CD8-positive, alpha-beta memory T cell (primary cell): ENCODE data around the gene KIAA0232. TPM values are rescaled to one million over a fixed set of nuclear protein-coding genes. Genes with fewer than 3 reads are reported as not detected.
"Not testable (repeated sequence)": the region's sequence is repeated elsewhere in the genome, so short reads cannot be mapped to it uniquely, and the experiment has no call there.

ENCODE experiments used
- CTCF ChIA-PET: fragments of 350-600 bp; sonication (Branson Sonifier 250); formaldehyde crosslinking; loops from one replicate; lab custom pipeline; 2021; ENCODE audit warnings: antibody characterized with exemption; lab: Charles Lee
- POLR2A ChIA-PET: fragments of 350-600 bp; sonication (Branson Sonifier 250); formaldehyde crosslinking; loops from one replicate; lab custom pipeline; 2021; ENCODE audit warnings: antibody characterized with exemption; lab: Charles Lee
- DNase-seq, 5 donors: peaks; one replicate each; pipeline versions ENCODE4 v3.0.0 to v3.0.0-alpha.2; 2020 to 2022; ENCODE audit warnings: mixed read lengths in 1 of 5
- H3K27ac ChIP-seq: one replicate; pipeline ENCODE4 v1.7.0; 2013; ENCODE audit warnings: low read depth, mild to moderate bottlenecking, low read length, moderate library complexity
- H3K27me3 ChIP-seq: 2 replicates; pipeline ENCODE4 v1.7.0; 2013; ENCODE audit warnings: low read length, mild to moderate bottlenecking; ENCODE audit not compliant: insufficient read depth, poor library complexity, severe bottlenecking
- H3K36me3 ChIP-seq: 2 replicates; pipeline ENCODE4 v1.7.0; 2013; ENCODE audit warnings: mild to moderate bottlenecking, low read length, moderate library complexity; ENCODE audit not compliant: insufficient read depth
- H3K4me1 ChIP-seq: 2 replicates; pipeline ENCODE4 v1.7.0; 2013; ENCODE audit warnings: mild to moderate bottlenecking, low read length, moderate library complexity; ENCODE audit not compliant: insufficient read depth
- H3K4me3 ChIP-seq: 2 replicates; pipeline ENCODE4 v1.7.0; 2013; ENCODE audit warnings: mild to moderate bottlenecking, low read length
- H3K9me3 ChIP-seq: 2 replicates; pipeline ENCODE4 v1.7.0; 2013; ENCODE audit warnings: mild to moderate bottlenecking, low read length
- H3K27ac Mint-ChIP-seq, 8 donors: one replicate each; pipeline ENCODE4 v1.8.0; 2020 to 2021; ENCODE audit warnings: mixed read lengths in 8 of 8, mild to moderate bottlenecking in 6 of 8, inconsistent platforms in 3 of 8, moderate library complexity in 3 of 8
- H3K27me3 Mint-ChIP-seq, 2 donors: one replicate each; pipeline ENCODE4 v1.8.0; 2020 to 2021; ENCODE audit warnings: mixed read lengths in 2 of 2, mild to moderate bottlenecking in 1 of 2, moderate library complexity in 1 of 2
- H3K36me3 Mint-ChIP-seq, 3 donors: one replicate each; pipeline ENCODE4 v1.8.0; 2020 to 2021; ENCODE audit warnings: mixed read lengths in 3 of 3, inconsistent platforms in 1 of 3, mild to moderate bottlenecking in 1 of 3
- H3K4me1 Mint-ChIP-seq, 3 donors: one replicate each; pipeline ENCODE4 v1.8.0; 2020 to 2021; ENCODE audit warnings: mixed read lengths in 3 of 3, inconsistent platforms in 1 of 3, mild to moderate bottlenecking in 1 of 3
- H3K4me3 Mint-ChIP-seq, 7 donors: one replicate each; pipeline ENCODE4 v1.8.0; 2020 to 2021; ENCODE audit warnings: mixed read lengths in 7 of 7, mild to moderate bottlenecking in 6 of 7, moderate library complexity in 4 of 7, inconsistent platforms in 2 of 7
- H3K9me3 Mint-ChIP-seq, 5 donors: one replicate each; pipeline ENCODE4 v1.8.0; 2020 to 2022; ENCODE audit warnings: mixed read lengths in 5 of 5, mild to moderate bottlenecking in 3 of 5, moderate library complexity in 2 of 5, inconsistent platforms in 1 of 5
- polyA plus RNA-seq: library from polyadenylated mRNA; unstranded; fragments of 300-500 nt; fragmentation: Illumina TruSeq; gene quantifications from one replicate; pipeline ENCODE4 v1.2.3, GENCODE V29; 2021
- total RNA-seq, 2 experiments: library from RNA; stranded (reverse); gene quantifications; one replicate each; pipeline ENCODE4 v1.2.3, GENCODE V29; 2021

The KIAA0232 gene
- total and polyA plus RNA-seq, 3 experiments from 2014 or later, result 13.6 to 16.4 (median 16.0) TPM

DNA sequence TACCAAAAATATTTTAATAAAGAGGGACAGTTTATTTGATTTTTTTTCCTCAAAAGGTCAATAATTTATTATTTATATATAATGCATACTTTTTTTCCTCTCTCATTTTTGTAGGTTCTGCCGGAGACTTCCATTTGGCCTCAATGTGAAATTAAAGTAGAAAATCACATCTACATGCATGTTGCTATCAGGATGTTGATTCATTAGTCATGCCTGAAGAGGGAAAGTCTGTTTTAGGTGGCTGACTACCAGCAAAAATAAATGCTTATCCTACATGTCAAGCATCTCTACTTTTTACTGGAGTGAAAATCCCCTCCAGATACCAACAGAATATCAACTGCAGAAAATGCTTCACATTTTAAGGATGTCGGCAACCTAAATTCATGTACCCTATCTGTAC is 41.5 kb downstream of the KIAA0232 start:
- Mint-ChIP-seq H3K4me1 (peaks cover 30 to 61% (median 56%) of the 10 kb centered on the region in 3 donors), H3K9me3 (peaks cover 23 to 27% (median 25%) of the 10 kb centered on the region in 5 donors), H3K36me3 (peaks cover 15 to 56% (median 31%) of the 10 kb centered on the region in 3 donors), H3K27ac (peak overlapping the region in 1 of 8 donors; percentile 40), H3K4me3 (no peak overlapping the region), H3K27me3 (no peaks in the 10 kb centered on the region)
- H3K4me1 ChIP-seq, result peaks cover 5% of the 10 kb centered on the region
- peaks cover 10% of the 10 kb centered on the region for H3K9me3 ChIP-seq
- H3K36me3 ChIP-seq, result peaks cover 25% of the 10 kb centered on the region
- no peak overlapping the region for H3K4me3 ChIP-seq
- CTCF ChIA-PET, result no interaction called here
- DNase-seq, result no peak
- H3K27me3 ChIP-seq, result no peaks in the 10 kb centered on the region
- POLR2A ChIA-PET, result no interaction called here
- H3K27ac ChIP-seq, result no peak overlapping the region

GRCh38 chr4:6824772-6825402 is 42.4 kb downstream of the KIAA0232 start:
- peaks cover 3% of the 10 kb centered on the region for H3K9me3 ChIP-seq
- Mint-ChIP-seq H3K4me3 (peak overlapping the region in 2 of 7 donors; percentile 34 to 39), H3K9me3 (peaks cover 17 to 20% (median 20%) of the 10 kb centered on the region in 5 donors), H3K4me1 (peaks cover 33 to 69% (median 58%) of the 10 kb centered on the region in 3 donors), H3K27ac (peak overlapping the region; percentile 50 to 95 (median 85)), H3K36me3 (peaks cover 8 to 60% (median 27%) of the 10 kb centered on the region in 3 donors), H3K27me3 (no peaks in the 10 kb centered on the region)
- no peak for DNase-seq
- no peak overlapping the region for H3K4me3 ChIP-seq
- H3K27ac ChIP-seq, result no peak overlapping the region
- H3K4me1 ChIP-seq, result peaks cover 5% of the 10 kb centered on the region
- peaks cover 28% of the 10 kb centered on the region for H3K36me3 ChIP-seq
- H3K27me3 ChIP-seq, result no peaks in the 10 kb centered on the region
- POLR2A ChIA-PET, result no interaction called here
- CTCF ChIA-PET, result no interaction called here

DNA sequence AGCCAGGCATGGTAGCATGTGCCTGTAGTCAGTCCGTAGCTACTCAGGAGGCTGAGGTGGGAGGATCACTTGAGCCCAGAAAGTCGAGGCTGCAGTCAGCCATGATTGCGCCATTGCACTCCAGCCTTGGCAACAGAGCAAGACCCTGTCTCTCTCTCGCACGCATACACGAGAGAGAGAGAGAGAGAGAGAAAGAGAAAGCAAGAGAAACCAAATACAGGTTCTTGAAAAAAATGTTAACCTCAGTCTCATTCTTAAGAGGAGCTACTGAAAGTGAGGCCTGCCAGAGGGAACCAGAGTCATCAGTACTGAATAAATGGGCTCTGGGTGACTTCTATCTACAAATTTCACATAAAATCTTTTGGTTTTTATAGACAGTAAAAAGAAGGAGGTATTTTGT is 42.9 kb downstream of the KIAA0232 start:
- H3K27ac ChIP-seq, result no peak overlapping the region

GRCh38 chr4:6826781-6827508 is 44.4 kb downstream of the KIAA0232 start:
- no peak overlapping the region for H3K4me3 ChIP-seq
- peaks cover 5% of the 10 kb centered on the region for H3K4me1 ChIP-seq
- Mint-ChIP-seq H3K4me3 (no peak overlapping the region), H3K27me3 (no peaks in the 10 kb centered on the region), H3K4me1 (peaks cover 31 to 75% (median 64%) of the 10 kb centered on the region in 3 donors), H3K9me3 (peaks cover 2 to 5% (median 2%) of the 10 kb centered on the region in 5 donors), H3K27ac (peak overlapping the region in 4 of 8 donors; percentile 22 to 55 (median 48)), H3K36me3 (peaks cover 0 to 70% (median 21%) of the 10 kb centered on the region in 3 donors)
- ChIA-PET CTCF (no interaction called here), POLR2A (no interaction called here)
- H3K27ac ChIP-seq, result no peak overlapping the region
- no peak for DNase-seq
- no peaks in the 10 kb centered on the region for H3K27me3 ChIP-seq
- H3K36me3 ChIP-seq, result peaks cover 28% of the 10 kb centered on the region
- H3K9me3 ChIP-seq, result no peaks in the 10 kb centered on the region

More for the DNA sequence above, 42.9 kb downstream of the KIAA0232 start:
- Histone ChIP-seq H3K4me3 (no peak overlapping the region), H3K27me3 (no peaks in the 10 kb centered on the region), H3K9me3 (no peaks in the 10 kb centered on the region), H3K36me3 (peaks cover 28% of the 10 kb centered on the region), H3K4me1 (peaks cover 5% of the 10 kb centered on the region)
- Mint-ChIP-seq H3K4me1 (peaks cover 30 to 69% (median 55%) of the 10 kb centered on the region in 3 donors), H3K9me3 (peaks cover 12 to 17% (median 15%) of the 10 kb centered on the region in 5 donors), H3K27ac (peak overlapping the region; percentile 50 to 95 (median 85)), H3K4me3 (peak overlapping the region in 4 of 7 donors; percentile 34 to 67 (median 48)), H3K27me3 (no peaks in the 10 kb centered on the region), H3K36me3 (peaks cover 3 to 60% (median 24%) of the 10 kb centered on the region in 3 donors)
- ChIA-PET POLR2A (no interaction called here), CTCF (no interaction called here)
- DNase-seq, result peak in 1 of 5 donors; percentile 24

DNA sequence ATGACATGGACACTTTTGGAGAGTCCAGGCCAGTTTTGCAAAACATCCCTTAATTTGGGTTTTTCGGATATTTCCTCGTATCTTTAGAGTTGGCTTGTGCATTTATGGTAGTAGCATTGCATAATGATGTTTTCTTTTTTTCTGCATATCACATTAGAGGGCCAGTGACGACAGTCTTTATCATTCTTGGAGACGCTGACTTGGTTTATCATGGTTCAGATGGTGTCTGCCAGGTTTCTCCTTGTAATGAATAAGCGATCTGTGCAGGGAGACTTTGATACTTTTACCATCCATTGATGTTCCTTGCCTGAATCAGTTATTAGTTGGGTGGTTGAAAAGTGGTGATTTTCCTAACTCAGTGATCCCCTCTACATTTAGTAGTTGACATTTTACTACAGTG is 46.6 kb downstream of the KIAA0232 start:
- Histone ChIP-seq H3K27ac (no peak overlapping the region), H3K4me1 (peaks cover 5% of the 10 kb centered on the region), H3K9me3 (no peaks in the 10 kb centered on the region), H3K27me3 (no peaks in the 10 kb centered on the region), H3K36me3 (peaks cover 27% of the 10 kb centered on the region), H3K4me3 (no peak overlapping the region)
- Mint-ChIP-seq H3K9me3 (no peaks in the 10 kb centered on the region), H3K36me3 (peaks cover 0 to 86% (median 24%) of the 10 kb centered on the region in 3 donors), H3K4me3 (no peak overlapping the region), H3K27me3 (no peaks in the 10 kb centered on the region), H3K27ac (peak overlapping the region in 4 of 8 donors; percentile 0 to 33 (median 8)), H3K4me1 (peaks cover 29 to 74% (median 63%) of the 10 kb centered on the region in 3 donors)
- CTCF ChIA-PET, result no interaction called here
- POLR2A ChIA-PET, result no interaction called here
- no peak for DNase-seq

GRCh38 chr4:6834867-6835266 is 52.3 kb downstream of the KIAA0232 start:
- no peak overlapping the region for H3K4me3 Mint-ChIP-seq
- H3K27me3 Mint-ChIP-seq, result no peaks in the 10 kb centered on the region
- peak overlapping the region in 1 of 8 donors; percentile 51 for H3K27ac Mint-ChIP-seq
- H3K36me3 ChIP-seq, result no peaks in the 10 kb centered on the region
- peaks cover 11 to 58% (median 12%) of the 10 kb centered on the region in 3 donors for H3K36me3 Mint-ChIP-seq
- no peaks in the 10 kb centered on the region for H3K9me3 Mint-ChIP-seq
- H3K9me3 ChIP-seq, result no peaks in the 10 kb centered on the region
- no peaks in the 10 kb centered on the region for H3K27me3 ChIP-seq
- no peak for DNase-seq
- H3K4me3 ChIP-seq, result no peak overlapping the region
- peaks cover 8 to 36% (median 22%) of the 10 kb centered on the region in 3 donors for H3K4me1 Mint-ChIP-seq
- ChIA-PET POLR2A (no interaction called here), CTCF (no interaction called here)
- H3K27ac ChIP-seq, result no peak overlapping the region
- H3K4me1 ChIP-seq, result no peaks in the 10 kb centered on the region

GRCh38 chr4:6835616-6836015 is 53.1 kb downstream of the KIAA0232 start:
- POLR2A ChIA-PET, H3K4me3 ChIP-seq, CTCF ChIA-PET, H3K9me3 ChIP-seq, H3K27me3 ChIP-seq, H3K4me3 Mint-ChIP-seq, H3K9me3 Mint-ChIP-seq, H3K27me3 Mint-ChIP-seq, H3K27ac ChIP-seq, H3K36me3 ChIP-seq, H3K4me1 ChIP-seq, DNase-seq: not testable (repeated sequence)
- Mint-ChIP-seq H3K36me3 (peaks cover 12 to 53% (median 13%) of the 10 kb centered on the region in 3 donors), H3K4me1 (peaks cover 10 to 42% (median 29%) of the 10 kb centered on the region in 3 donors), H3K27ac (peak overlapping the region in 2 of 8 donors; percentile 42 to 50)

DNA sequence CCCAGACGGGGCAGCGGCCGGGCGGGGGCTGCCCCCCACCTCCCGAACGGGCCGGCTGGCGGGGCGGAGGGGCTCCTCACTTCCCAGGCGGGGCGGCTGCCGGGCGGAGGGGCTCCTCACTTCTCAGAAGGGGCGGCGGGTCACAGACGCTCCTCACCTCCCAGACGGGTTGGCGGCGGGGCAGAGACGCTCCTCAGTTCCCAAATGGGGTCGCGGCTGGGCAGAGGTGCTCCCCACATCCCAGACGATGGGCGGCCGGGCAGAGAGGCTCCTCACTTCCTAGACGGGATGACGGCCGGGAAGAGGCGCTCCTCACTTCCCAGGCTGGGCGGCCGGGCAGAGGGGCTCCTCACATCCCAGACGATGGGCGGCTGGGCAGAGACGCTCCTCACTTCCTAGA is 54.6 kb downstream of the KIAA0232 start:
- CTCF ChIA-PET, result interaction anchor here (1.2 kb wide), 1 partner anchor 234 kb away, joined by 3 read pairs; no protein-coding TSS in a partner anchor

More for the DNA sequence above, 54.6 kb downstream of the KIAA0232 start:
- H3K9me3 Mint-ChIP-seq, H3K4me3 ChIP-seq, H3K27ac ChIP-seq, H3K36me3 ChIP-seq, H3K27me3 ChIP-seq, DNase-seq, H3K9me3 ChIP-seq, H3K4me1 ChIP-seq, POLR2A ChIA-PET, H3K27me3 Mint-ChIP-seq, H3K4me3 Mint-ChIP-seq, H3K27ac Mint-ChIP-seq: not testable (repeated sequence)
- Mint-ChIP-seq H3K4me1 (peaks cover 9 to 40% (median 25%) of the 10 kb centered on the region in 3 donors), H3K36me3 (peaks cover 11 to 49% (median 12%) of the 10 kb centered on the region in 3 donors)
